GM18861 (cell line): Measurements from ENCODE around the gene C4orf36.

Source experiments
- ATAC-seq: cut with Tn5 transposase; IDR thresholded peaks from one replicate; pipeline ENCODE4 v1.9.1; 2021; ENCODE audit not compliant: unreplicated experiment

Gene C4orf36, protein sequence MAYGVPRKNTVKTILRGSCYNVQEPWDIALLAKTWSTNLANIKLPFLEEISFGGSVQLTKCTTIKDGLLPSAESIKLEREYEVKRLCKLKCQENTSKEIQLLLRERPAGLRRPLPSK

DNA sequence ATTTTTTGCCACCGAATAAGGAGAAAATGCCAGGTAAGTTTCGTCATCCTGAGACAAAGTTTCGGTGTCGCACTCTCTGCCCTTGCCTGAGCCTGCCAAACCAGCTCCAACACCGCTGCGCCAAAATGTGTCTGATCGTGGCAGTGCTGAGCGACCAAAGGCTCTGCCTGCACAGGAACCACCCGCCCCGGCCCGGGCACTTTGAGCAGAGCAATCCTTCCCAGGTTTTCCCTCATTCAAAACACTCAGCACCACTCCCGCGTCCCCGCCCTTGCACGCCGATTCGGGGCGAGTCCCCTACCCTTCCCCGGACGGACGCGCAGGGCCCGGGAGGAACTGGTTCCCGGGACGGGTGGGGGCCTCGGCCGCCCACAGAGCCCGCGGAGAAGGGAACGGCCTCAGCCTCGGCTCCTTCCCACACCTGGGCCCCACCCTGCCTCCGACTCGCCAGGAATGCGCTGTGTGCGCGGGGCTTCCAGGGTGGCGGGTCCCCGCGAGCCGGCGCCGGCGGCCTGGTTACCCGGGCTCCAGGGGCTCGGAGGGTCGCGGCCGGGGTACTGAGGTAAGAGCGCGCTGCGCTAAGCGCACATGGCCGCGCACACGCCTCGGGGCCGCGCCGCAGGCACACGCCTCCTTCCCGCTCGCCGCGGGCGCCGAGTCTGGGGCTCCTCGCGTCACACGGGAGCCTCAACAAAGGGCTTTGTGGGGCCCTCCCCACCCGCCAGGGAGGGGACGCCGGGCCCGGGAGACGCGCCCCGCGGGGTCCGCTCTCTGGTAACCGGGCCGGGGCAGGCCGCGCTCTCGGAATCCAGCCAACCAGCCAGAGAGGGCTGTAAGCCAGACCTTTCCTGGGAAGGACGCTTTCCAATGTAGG is at the start of gene C4orf36:
TSS of gene C4orf36 (minus strand) at position 661 of the 874 bp plus-strand sequence. CDS start 902 bp downstream, outside the sequence.
- ATAC-seq, result no peak

DNA sequence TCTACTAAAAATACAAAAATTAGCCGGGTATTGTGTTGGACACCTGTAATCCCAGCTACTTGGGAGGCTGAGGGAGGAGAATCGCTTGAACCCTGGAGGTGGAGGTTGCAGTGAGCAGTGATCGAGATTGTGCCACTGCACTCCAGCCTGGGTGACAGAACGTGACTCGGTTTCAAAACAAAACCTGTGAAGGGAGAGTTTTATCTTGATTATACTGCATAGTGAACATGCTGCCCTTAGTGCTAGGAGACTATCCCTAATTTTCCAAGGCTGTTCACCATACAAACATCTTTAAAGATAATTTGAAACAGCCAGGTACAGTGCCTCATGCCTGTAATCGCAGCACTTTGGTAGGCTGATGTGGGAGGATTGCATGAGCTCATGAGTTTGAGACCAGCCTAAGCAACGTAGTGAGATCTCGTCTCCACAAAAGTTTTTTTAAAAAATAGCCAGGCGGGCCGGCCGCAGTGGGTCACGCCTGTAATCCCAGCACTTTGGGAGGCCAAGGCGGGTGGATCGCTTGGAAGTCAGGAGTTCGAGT is 48.8 kb upstream of the C4orf36 start:
- ATAC-seq, result no peak

DNA sequence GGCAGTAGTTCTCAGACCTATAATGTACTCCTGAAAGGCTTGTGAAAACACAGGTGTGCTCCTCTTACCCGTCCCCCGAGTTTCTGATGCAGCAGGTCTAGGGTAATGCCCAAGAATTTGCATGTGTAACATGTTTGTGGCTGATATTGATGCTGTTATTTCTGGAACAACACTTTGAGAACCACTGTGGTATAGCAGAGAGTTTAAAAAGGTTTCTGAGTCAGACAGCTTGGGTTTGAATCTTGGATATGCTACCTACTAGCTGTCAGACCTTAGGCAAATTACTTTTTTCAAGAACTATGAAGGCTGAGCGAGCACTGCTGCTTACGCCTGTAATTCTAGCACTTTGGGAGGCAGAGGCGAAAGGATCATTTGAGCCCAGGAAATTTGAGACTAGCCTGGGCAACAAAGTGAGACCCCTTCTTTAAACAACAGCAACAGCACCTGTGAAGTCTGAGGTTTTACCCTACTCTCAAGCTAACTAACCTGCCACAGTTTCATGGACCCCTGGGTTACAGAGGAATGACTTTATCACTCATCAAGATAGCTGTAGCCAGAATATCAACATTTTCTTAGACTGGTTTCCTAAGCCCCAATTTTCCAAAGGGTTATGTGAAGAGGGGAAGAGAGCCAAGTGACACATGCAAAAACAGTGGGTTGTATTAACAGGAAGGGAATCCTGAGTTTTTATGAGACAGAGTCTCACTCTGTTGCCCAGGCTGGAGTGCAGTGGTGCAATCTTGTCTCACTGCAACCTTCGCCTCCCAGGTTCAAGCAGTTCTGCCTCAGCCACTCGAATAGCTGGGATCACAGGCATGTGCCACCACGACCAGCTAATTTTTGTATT is 47.7 kb upstream of the C4orf36 start:
- peak; percentile 57 for ATAC-seq

DNA sequence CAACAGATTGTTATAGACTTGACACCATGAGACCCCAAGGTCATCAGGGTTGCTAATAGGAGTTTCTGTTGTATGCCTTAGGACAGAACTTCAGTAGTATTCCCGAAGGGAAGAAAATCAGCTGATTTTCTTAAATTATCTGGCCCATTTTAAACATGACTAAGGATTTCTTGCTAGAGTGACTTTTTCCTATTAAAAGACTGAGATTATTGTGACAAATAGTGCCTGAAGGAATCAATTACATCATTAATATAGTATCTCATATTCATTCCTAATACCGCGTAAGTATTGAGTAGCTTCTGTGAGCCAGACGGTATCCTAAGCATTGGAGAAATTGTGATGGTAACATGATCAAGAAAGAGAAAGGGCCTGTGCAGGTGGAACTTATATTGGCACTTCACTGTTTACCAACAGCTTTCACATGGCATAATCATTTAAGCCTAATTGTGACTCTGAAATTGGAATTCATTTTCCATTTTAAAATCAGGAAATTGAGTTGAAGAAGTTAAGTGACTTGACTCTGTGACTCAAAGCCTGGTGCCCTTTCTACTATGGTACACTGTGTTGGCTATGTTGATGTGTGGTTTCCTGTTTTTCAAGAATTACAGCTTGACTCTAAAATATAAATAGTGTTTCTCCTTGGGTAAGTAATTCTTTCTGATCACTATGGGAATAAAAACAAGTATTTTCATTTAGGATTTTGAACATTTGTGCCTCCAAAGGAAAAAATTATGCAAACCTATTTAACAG is 46.7 kb upstream of the C4orf36 start:
- no peak for ATAC-seq

DNA sequence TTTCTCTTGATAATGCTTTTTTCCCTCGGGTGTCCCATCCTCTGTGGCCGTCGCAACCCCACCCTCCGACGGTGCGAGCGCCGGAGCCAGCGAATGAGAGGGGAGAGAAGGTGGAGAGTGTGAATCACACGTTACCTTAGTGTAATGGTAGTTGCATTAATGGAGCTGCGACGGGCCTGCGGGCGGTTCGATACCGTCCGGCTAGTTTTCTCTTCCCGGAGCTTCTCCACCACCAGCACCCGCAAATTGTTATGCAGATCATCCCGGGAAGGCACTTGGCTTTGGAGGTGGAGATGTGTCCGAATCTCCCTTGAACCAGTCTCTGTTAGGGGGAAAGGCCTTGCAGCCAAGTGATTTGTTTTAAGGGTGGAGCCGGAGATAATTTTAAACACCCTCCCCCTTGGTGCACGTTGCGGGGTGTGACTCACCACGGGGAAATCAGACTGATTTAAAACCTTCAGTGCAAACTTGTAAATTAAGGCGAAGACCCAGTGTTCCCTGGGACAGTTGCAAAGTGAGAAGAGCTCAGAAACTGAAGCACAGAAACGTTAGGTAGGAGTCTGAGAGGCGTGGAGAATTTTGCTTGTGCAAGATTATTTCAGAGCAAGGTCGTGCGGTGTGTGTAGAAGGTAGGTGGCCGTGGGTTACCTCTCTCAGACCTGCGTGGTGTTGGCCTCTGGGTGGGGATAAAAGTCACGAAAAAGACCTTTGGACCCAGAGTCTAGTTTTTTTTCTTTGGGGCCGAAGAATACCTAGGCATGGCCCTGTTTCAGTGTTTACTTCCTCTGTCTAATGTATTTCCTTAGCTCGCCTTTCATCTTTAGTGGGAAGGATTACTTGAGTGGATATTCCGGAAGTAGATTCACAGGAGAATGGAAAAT is 43.9 kb upstream of the C4orf36 start:
- peak; percentile 29 for ATAC-seq

DNA sequence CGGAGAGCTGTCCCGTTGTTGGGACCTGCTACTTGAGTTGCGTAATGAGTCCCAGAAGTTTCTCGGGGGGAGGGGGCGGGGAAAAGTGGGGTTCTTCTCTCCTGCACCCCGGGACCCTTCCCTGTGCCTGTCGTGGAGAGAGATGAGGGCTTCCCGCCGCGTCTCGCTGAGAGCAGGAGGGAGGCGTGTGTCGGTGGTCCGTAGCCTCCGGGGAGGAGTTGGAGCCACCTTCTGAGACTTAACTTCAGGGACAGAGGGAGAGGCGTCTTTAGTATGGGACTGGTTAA is 43.3 kb upstream of the C4orf36 start:
- no peak for ATAC-seq

DNA sequence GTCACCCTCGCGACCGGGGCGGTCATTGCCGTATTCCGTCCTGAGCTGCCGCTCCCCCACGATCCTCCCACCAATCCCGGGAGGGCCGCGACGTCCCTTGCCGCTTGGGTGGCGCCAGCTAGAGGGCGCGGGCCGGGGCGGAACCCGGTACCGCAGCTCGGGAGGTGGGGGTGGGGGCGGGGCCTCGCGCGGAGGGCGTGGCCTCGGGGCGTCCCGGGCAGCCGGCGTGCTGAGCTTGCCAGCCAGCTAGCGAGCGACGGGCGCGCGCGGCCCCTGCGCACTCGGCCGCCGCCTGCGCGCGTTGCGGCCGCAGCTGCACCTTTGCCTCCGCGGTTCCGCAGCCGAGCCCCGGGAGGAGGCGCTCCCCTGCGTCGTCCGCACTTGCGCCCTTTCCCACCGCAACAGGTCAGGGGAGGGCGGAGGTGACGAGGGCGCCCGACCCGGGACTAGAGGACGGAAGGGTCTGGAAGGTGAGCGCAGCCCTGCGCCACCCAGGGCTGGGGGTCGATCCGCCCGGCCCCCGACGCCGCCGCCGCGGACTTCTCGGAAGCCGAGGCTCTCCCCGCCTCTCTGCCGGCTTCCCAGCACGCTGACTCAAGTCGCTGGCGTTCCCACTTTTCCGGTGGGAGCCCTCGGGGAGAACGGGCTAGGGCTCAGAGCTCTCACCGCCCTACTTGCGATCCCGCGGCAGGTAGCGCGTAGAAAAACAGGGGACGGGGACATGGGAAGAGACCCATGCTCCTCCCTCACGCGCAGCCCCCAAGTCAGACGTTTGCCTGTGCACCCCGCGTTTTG is 42.7 kb upstream of the C4orf36 start, which contains the start of gene AFF1:
TSS of gene AFF1 (plus strand) at position 241 of the 795 bp plus-strand sequence. CDS start 13,523 bp downstream, outside the sequence.
- peak; percentile 33 for ATAC-seq

DNA sequence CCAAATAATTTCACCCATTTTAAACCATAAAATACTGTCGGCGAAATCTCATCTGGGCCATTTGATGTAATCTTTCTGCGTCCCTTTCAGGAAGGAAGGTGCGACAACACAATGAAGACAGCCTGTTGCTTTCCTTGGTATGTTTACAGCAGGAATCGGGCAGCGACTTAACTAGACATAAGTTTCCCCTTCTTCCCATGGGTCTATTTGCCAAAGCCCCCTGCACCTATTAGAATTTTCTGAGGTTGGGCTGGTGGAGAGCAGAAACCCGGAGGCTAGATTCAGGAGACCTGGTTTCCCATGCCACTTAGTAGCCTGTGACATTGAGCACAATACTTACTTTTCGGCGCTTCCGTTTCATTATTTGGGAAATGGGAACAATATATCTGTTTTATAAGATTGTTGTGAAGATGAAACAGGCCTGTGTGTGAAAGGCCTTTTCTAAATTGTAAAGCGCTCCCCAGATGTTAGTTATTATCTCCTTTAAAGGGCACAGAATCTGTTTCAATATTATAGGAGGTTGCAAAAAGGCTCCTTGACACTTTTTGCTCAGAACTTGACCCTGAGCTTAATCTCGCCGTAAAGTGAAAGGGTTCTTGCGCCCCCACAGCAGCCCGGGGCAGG is 42.0 kb upstream of the C4orf36 start:
- no peak for ATAC-seq

DNA sequence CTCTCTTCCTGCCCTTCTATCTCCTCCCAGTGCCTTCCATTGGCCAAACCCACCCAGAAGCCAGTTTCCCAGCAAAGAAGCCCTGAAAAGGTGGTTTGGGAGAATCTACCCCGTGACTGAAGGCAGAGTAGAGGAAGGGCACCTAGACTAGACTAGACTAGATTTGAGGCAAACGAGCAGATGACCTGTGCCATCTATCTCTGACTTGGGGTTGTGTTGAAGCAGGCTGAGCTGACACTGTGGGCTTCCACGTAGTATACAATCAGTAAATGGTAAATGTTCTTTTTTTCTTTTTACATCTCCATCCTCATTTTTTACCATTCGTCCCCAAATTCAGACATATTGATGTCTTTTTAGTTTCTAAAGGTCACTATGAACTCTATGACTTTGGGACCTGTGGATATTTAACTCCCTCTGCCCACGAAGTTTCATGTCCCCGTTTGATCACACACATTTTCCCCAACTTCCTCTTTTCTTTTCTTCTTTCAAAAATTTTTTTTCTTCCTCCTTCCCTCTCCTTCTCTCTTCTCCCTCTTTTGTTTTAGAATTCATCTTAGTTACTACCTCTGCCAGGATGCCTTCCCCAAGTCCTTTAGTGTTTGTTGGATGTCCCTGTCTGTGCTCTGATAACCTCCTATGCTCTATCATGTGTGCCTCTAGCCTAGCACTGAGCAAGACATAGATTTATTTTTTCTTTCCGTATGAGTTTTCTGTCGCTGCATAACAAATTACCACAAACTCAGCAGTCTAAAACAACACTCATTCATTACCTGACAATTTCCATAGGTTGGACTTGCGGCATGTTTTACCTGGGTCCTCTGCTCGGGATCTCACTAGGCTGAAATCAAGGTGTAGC is 36.4 kb upstream of the C4orf36 start:
- no peak for ATAC-seq

DNA sequence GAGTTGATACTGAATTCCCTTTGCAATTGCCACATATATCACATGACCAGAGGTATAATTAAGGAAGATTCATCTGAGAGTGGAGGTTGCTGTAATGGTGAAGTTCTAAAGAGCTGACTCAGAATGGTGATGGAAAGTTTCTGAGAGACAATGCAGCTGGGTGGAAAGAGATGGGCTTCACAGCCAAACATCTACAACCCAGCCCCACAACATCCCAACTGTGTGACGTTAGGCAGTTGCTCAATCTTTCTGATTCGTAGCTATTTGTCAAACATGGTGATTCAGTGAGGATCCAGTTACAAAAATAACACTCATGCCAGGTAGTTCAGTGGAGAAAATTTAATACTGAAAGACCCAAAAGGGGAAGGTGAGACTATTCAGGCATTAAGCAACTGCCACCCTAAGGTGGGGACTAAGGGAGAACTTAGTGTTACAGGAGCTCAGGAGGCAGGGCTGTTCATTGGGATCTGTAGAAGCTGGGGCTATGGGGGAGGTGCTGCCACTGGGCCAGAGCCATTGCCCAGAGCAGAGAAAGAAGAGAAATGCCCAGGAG is 35.7 kb upstream of the C4orf36 start:
- ATAC-seq, result no peak

DNA sequence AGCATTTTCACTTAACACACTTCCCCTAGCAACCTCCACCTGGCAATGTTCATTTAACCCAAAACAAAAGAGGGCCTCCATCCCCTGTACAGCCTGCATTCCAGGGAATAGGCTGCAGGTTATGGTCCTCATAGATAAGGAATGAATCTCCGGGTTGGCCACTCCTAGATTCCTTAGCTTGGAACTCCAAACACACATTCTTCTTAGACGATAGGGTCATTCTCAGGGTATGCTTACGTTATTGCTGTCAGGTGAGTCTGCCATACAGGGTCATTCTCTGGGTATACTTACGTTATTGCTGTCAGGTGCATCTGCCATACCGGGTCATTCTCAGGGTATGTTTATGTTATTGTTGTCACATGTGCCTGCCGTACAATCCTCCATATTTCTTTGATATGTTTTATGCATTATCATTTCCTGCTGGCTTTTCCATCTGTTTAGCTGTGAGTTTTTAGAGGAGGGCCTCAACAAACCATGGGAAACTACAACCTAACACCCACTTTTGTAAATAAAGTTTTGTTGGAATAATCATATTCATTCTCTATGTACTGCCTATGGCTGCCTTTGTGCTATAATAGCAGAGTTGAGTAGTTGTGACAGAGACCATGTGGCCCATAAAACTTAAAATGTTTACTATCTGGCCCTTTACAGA is 34.3 kb upstream of the C4orf36 start:
- ATAC-seq, result no peak

DNA sequence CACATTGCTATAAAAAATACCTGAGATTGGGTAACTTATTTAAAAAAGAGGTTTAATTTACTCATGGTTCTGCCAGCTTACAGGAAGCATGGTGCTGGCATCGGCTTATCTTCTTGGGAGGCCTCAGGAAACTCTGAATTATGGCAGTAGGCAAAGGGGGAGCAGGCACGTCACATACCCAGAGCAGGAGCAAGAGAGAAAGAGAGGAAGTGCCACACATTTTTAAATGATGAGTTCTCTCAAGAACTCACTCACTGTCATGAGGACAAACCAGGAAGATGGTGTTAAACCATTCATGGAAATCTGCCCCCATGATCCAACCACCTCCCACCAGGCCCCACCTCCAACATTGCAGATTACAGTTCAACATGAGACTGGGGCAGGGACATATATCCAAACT is 32.6 kb upstream of the C4orf36 start:
- ATAC-seq, result no peak

DNA sequence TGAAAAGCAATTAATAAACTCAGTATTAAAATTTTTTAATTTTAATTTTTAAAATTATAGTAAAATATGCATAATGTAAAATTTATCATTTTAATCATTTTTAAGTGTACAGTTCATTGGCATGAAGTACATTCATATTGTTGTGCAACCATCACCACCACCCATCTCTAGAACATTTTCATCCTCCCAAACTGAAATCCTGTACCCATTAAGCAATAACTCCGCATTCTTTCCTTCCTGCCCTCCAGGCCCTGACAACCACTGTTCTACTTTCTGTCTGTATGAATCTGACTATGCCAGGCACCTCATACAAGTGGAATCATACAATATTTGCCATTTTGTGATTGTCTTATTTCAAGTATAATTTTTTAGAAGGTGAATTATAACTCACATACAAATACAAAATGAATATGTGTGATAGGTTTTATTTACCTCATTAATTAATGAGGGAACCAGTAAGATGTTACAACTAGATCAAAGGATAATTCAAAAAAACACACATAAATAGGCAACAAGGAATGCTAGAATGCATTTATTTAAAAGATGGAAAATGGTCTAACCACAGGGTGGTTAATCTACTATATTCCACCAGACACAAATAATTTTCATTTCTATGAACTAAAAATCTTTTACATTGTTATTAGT is 29.5 kb upstream of the C4orf36 start:
- no peak for ATAC-seq

DNA sequence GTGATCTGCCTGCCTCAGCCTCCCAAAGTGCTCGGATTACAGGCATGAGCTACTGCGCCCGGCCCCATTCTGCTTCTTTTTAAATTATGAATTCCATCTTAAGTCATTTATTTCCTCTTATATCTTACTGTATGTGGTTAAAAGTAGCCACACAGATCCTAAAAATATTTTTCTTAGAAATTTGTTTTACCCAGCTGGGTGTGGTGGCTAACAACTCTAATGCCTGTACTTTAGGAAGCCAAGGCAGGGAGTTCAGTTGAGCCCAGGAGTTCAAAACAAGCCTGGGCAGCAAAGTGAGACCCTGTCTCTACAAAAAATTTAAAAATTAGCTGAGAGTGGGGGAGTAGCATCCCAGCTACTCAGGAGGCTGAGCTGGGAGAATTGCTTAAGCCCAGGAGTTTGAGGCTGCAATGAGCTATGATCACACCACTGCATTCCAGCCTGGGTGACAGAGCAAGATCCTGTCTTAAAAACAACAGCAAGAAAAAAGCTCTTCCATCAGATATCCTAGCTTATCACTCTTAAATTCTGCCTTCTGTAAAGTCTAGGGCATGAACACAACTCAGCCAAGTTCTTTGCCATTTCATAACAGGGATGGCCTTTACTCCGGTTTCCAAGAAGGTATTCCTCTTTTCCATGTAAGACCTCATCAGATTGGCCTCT is 27.5 kb upstream of the C4orf36 start:
- ATAC-seq, result no peak

DNA sequence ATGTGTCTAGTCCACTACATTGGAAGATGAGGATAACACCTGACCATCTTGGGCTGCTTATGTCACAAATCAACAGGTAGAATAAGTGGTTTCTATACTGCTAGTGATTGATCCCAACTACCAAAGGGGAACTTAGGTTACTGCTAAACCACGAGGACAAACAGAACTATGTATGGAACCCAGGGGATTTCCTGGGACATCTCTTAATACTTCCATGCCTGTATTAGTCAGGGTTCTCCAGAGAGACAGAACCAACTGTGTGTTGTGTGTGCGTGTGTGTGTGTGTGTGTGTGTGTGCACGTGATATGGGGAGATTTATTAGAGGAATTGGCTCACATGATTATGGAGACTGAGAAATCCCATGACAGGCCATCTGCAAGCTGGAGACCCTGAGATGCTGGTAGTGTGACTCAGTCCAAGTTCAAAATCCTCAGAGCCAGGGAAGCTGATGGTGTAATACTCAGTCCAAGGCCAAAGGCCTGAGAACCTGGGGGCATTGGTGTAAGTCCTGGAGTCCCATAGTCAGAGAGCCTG is 26.4 kb upstream of the C4orf36 start:
- no peak for ATAC-seq
